GM19372 (cell line): ENCODE measurements around the gene VWA3A.
"Not testable (repeated sequence)": the region's sequence is repeated elsewhere in the genome, so short reads cannot be mapped to it uniquely, and the experiment has no call there.

Source experiments
- ATAC-seq: cut with Tn5 transposase; IDR thresholded peaks from one replicate; pipeline ENCODE4 v1.9.1; 2021; ENCODE audit warnings: mild to moderate bottlenecking, low read depth, moderate library complexity; ENCODE audit not compliant: unreplicated experiment

Gene VWA3A

DNA sequence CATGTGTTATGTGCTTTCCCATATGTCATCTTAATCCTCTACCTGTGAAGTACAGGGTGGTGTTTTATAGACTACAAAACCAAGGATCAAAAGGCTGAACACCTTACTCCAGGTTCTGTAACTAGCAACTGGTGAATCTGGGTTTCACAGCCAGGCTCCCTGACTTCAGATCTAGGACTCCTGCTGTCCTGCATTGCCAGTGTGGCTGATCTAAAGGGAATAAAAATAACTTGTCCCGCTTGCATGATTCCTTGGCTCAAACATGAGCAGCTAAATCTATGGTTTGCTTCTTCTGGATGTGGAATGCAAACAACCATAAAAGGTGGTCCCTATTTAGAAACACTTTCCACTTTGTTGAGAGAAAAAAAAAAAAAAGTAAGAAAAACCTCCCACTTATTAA, 3.7 kb upstream of the VWA3A start:
- no peak for ATAC-seq

DNA sequence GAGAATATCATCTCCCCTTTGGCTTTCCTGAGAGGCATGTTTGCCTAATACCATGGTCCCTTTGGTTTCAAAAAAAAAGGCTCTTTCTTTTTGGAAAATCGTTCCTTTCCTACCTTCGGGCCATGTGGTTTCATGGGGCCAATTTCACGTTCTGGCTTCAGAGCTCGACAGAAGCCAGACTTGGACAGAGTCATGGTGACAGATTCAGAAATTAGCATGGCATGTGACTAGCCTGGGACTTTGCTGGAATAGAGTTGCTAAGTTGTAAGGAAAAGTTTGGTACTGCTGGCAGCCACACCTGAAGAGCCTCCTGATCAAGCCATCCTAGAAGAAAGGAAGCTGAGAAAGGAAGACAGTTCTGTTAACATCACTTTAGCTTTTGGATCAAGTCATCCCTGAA, 2.4 kb upstream of the VWA3A start:
- ATAC-seq = no peak

DNA sequence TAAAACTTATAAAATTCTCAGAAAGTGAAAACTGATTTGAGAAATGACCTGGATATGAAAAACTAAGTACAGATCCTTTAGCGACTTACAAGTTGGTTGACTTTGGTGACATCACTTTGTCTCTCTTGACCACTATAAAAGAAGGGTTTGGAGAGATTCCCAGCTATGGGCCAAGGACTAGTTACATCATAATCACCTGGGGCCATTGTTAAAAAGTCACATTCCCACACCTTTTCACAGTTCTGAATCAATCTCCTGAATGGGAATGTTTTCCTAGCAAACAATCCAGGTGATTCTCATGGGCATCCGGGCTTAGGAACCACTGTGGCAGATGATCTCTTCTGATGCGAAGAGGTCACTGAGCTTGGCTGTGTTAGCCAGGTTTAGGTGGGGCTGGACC, 620 bp upstream of the VWA3A start:
- ATAC-seq = no peak

DNA sequence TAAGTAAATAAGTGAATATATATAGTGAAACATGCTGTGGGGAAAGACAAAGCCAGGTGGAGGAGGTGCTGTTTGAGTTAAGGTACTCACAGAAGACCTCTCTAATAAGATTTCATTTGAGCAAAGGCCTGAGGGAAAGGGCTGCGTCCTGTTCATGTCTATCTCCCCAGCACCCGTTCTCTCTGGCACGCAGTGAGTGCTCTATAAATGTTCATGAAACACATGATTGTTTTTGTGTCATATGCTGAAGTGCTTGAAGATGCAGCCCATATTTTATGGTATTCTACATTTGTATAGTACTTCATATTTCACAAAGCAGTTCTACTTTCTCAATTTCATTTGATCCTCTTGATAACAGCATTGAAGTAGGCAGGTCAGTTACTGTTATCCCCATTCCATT, 990 bp downstream of the VWA3A start:
- ATAC-seq = no peak

DNA sequence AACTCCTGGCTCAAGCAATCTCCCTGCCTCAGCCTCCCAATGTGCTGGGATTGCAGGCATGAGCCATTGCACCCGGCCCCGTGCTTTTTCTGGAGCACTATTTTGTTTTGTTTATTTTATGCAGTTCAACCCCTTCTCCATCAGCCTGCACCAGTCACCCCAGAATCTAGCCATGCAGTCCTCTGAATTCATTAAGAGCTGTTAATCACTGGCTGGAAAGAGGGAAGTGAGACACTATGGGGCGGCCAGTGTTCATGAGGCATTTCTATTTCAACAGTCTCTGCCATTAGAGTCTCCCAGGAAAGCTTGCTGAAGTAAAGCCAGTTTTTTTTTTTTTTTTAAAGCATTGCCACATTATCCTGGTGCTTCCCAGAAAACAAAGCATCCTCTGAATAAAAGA, 1.7 kb downstream of the VWA3A start:
- ATAC-seq = no peak

DNA sequence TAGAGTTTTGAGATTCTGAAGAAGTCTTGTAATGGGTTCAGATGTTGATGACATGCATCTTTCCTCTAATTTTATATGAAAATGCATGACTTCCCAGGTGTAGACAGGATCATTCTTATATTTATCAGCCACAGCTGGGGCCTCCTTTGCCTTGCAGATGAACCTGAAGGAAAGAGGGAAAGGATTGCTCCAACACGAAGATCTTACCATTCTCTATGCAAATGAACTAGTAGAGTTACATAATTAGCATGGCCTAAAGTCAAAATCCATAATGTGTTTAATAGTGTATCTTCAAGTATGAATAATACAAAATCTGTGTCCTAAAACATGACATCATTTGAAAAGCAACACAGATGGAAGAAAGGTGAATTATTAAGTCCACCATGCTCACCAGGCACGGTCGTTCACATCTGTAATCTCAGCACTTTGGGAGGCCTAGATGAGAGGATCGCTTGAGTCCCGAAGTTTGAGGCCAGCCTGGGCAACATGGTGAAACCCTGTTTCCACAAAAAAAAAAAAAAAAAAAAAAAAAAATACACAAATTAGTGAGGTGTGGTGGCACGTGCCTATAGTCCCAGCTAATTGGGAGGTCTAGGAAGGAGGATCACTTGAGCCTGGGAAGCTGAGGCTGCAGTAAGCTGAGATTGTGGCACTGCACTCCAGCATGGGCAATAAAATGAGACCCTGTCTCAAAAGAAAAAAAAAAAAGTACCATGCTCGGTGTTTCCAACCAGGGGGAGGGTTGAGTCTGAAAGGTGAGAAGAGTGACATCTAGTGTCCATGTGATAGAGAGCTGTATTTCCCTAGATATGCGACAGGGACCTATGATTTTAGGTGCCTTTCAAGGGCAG, 6.3 kb downstream of the VWA3A start:
- no peak for ATAC-seq

DNA sequence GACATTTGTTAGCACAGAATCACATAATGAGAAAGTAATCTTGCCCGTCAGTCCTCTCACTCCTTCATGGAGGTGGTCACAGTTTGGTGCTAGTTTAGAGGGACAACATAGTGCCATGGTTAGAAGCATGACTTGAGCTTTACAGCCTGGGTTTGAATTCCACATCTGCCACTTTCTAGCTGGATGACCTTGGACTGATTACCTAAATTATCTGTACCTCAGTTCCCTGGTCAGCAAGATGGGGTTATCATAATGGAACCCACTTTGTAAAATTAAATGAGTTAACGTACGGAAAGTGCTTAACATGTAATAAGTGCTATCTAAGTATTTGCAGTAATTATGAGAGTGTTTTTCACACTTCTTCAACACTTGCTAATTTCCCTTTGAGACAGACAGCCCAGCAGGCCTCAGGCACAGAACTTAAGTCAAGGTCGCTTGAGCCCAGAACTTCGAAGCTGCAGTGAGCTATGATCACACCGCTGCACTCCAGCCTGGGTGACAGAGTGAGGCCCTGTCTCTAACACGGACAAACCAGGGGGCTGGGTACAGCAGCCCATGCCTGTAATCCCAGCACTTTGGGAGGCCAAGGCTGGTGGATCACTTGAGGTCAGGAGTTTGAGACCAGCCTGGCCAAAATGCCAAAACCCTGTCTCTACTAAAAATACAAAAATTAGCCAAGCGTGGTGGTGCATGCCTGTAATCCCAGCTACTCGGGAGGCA, 7.1 kb downstream of the VWA3A start:
- no peak for ATAC-seq

DNA sequence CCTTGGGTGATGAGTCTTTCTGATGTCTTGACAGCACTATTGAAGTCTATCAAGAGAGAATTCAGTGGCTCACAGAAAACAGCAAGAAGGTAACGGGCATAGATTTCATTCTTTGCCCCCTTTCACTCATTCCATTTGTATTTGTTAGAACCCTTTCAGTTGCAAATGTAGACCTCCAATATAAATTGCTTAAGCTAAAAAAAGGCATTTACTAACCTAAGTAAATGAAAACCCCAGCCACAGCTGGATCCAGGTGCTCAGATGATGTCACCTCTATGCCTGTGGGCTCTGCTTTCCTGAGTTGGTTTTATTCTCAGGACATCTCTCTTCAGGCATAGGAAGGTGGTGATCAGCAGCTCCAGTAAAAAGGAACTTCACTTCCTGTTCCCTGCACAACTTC, 11.1 kb downstream of the VWA3A start:
- no peak for ATAC-seq

DNA sequence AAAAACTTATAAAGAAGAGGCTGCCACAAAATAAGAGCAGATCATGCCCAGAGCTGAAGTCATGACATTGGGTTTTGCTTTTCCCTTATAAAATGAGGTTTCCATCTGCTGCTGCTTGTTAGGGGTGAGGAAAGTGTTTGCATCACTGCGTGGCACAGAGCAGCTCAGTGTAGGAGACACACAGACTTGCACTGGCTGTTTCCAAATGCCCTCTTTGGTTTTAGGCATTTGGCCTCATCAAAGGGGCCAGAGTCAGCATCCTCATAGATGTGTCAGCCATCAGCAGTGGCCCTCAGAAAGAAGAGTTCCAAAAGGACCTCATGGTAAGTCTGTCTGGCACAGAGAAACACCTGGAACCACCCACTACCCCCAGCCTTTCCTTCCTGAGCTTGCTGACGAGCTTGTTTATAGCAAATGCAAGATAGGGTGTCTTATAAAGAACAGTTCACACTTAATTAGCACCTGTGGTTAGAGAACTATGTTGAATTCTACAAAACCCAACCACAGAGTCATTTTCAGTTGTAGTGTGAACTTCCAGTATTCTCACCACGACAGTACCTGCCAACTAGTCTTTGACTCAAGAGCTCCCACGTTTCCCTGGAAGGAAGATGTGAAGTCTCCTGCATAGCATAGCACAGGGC, 17.0 kb downstream of the VWA3A start:
- ATAC-seq = no peak

DNA sequence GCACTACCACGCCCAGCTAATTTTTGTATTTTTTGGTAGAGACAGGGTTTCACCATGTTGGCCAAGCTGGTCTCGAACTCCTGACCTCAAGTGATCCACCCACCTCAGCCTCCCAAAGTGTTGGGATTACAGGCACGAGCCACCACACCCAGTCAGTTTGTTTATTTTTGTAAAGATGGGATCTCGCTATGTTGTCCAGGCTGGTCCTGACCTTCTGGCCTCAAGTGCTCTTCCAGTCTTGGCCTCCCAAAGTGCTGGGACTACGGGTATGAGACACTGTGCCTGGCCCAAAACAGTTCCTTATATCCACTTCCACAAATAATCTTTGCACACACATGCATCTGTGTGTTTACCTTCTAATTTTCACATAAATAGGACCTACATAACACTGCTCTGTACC, 19.3 kb downstream of the VWA3A start:
- ATAC-seq = not testable (repeated sequence)

DNA sequence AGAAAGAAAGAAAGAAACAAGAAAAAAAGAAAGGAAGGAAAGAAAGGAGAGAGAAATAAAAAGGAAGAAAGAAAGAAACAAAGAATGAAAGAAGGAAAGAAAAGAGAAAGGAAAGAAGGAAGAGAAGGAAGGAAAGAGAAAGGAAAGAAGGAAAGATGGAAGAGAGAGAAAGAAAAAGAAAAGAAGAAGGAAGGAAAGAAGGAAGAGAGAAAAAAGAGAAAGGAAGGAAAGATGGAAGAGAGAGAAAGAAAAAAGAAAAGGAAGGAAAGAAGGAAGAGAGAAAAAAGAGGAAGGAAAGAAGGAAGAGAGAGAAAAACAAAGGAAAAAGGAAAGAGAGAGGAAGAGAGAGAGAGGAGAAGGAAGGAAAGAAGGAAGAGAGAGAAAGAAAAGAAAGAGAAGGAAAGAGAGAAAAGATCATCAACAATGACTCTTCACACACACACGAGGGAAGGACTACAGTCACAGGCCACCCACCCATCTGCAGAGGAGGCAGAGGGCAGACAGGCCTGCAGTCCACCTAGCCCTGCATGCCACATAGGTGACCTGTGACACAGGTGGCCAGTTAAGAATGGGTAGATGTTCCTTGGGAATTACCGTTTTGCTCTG, 23.9 kb downstream of the VWA3A start:
- ATAC-seq = no peak

DNA sequence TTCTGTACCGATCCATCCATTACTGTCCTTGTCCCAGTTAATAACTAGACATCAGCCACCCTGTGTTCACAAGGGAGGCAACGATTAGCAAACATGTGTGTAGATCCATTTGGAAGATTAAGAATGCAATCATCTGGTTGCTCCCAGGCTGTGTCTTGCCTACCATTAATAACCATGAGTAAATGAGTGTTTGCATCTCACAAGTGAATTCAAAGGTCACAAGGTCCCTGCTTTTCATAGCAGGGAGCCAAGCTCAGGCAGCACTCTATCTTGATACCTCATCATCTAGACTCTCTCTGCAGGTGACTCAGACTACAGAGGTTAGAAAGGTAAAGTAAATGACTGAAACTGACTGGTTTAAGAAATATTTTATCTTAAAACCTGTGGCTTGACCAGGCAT, 25.3 kb downstream of the VWA3A start:
- ATAC-seq = no peak

DNA sequence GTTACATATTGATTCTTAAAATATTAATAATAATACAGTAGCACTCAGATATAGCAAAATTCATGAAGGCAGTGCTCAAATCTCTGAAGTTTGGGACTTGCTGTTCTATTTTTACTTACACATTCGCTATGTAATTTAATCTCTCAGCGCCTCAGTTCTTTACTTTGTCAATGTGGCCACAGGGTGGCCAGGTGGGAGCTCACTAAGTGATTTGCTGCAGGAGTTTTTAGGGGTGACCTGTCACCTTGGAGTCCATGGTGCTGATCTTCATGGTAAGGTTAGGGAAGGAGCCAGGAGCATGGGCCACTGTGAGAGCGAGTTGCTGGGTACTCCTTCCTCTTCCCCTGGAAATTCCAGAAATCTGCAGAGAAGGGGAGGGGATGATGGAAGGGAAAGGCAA, 28.1 kb downstream of the VWA3A start:
- no peak for ATAC-seq

DNA sequence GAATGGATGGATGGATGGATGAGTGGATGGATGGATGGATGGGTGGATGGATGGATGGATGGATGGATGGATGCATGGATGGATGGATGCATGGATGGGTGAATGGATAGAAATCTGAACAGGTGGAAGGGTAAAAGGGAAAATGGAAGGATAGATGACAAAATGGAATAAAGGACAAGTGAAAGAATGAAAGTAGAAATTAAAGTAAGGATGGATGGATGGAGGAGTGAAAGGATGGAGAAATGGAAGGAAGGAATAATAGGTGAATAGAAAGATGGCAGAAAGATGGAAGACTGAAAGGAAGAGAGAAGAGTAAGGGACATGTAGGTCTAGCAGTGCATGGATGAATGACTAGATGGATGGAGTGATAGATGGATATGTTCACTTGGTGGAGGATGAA, 29.9 kb downstream of the VWA3A start:
- no peak for ATAC-seq

DNA sequence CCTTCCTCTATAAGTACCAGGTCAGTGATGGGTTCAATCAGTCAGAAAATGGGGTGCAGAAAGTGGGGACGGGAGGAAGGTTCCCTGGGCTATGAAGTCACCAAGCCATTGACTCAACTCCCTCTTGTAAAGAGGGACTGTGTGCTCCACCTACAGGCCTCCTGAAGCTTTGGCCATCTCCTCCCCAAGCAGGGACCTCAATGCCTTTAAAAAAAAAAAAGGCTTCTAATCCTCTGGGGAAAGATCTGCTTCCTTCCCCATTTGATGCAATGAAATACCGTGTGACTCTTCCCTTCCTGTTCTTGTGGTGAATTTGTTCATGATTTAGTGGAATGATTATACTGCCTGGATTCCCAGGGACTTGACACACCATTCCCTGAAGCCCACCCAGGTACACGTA, 30.8 kb downstream of the VWA3A start:
- ATAC-seq = no peak

DNA sequence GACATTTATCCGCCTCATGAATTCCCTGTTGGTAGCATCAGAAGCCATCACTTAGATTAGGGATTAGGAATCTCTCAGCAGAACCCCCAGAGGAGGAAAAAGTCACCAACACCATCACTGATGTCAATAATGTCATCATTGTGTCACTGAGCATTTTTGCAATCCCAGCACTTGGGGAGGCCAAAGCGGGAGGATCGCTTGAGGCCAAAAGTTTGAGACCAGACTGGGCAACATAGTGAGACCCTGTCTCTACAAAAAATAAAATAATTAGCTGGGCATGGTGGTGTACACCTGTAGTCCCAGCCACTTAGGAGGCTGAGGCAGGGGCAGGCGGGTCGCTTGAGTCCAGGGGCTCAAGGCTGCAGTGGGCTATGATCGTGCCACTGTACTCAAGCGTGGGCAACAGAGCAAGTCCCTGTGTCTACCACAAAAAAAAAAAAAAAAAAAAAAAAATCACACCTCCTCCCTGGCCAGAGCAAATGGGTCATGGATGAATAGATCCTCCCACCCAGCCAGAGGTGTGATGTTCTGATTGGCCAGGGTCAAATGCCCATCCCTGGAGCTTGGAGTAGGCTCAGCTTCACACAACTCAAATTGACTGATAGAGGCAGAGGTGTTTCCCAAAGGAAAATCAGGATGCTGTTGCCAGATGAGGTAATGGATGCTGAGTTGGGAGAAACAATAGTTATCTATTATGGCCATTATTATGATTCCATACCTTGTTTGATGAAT, 31.6 kb downstream of the VWA3A start:
- ATAC-seq = no peak

DNA sequence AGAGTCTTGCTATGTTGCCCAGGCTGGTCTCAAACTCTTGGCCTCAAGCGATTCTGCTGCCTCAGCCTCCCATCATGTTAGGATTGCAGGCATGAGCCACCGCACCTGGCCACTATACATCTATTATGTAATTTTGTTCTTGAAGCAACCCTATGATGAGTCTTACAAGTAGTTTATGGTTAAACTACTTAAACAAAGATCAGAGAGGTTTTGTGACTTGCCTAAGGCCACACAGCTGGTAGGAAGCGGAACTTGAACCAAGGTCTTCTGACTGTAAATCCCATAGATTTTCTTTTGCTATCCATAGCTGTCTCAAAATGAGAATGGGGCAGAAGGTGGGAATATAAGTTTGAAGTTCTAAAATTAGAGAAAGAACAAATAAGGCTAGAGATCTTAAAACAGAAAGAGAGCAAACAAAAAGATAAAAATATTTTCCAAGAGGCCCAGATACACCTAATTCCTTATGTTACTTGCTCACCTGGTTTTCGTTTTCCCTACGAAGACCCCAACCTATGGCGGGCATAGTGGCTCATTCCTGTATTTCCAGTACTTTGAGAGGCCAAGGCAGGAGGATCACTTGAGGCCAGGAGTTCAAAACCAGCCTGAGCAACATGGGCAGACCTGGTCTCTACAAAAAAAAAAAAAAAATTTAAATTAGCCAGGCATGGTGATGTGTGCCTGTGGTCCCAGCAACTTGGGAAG, 32.4 kb downstream of the VWA3A start:
- ATAC-seq = no peak

DNA sequence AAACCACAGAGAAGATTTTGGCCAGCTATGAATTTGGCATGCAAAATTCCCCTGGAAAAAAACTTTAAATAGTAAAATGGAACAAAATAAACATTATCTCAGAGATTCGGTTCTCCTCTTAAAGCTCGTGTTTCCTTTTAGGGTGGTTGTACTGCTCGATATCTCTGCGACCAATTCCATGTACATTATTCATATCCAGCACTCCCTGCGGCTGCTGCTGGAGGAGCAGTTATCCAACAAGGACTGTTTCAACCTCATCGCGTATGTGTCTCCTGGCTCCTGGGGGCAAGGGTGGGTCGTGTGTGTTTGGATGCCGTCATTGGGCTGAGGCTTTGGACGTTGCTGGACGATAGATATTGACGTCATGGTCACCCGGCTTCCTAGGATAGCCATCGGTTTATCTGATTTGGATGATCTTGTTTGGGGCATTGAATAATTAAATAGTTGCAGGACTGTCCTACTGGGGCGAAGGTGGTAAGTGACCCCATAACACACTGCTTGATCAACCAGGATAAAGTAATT, 33.8 kb downstream of the VWA3A start:
- ATAC-seq = no peak

DNA sequence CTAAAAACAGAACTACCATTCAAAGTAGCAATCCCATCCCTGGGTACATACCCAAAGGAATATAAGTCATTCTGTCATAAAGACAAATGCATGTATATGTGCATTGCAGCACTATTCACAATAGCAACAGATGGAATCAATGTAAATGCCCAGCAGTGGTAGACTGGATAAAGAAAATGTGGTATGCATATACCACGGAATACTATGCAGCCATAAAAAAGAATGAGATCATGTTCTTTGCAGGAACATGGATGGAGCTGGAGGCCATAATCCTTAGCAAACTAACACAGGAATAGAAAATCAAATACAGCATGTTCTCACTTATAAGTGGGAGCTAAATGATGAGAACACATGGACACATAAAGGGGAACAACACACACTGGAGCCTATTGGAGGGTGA, 36.2 kb downstream of the VWA3A start:
- ATAC-seq = not testable (repeated sequence)

DNA sequence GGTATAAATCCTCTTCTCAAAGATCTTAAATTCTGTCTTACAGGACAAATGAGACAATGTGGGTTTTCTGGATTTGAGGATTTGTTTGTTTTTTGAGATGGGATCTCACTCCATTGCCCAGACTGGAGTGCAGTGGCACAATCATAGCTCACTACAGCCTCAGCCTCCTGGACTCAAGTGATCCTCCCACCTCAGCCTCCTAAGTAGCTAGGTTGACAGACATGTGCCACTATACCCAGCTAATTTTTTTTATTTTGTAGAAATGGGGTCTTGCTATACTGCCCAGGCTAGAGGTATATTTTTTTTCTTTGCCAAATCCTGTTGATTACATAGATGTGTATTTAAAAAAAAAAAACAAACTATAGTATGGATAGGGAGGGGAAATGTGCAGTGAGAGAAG, 38.2 kb downstream of the VWA3A start:
- ATAC-seq = no peak
